H9 (cell line): ENCODE data around the gene B4GAT1. TPM values are rescaled to one million over a fixed set of nuclear protein-coding genes. Genes with fewer than 3 reads are reported as not detected.

Experiments used
- DNase-seq: peaks from one replicate; pipeline ENCODE4 v3.0.0-alpha.2; 2017
- H2AFZ ChIP-seq: one replicate; pipeline ENCODE4 v1.6.1; 2013; ENCODE audit warnings: mild to moderate bottlenecking, low read length, control low read depth, moderate library complexity
- H2AK5ac ChIP-seq: 2 replicates; pipeline ENCODE4 v1.6.1; 2013; ENCODE audit warnings: low read length, control low read depth, mixed read lengths; ENCODE audit not compliant: insufficient read length
- H2BK120ac ChIP-seq: one replicate; pipeline ENCODE4 v1.6.1; 2013; ENCODE audit warnings: low read depth, mild to moderate bottlenecking, low read length, control low read depth, inconsistent platforms; ENCODE audit not compliant: poor library complexity, severe bottlenecking
- H2BK12ac ChIP-seq: 2 replicates; pipeline ENCODE4 v1.6.1; 2013; ENCODE audit warnings: low read length, control low read depth, mixed read lengths, low read depth; ENCODE audit not compliant: insufficient read length
- H2BK15ac ChIP-seq: 2 replicates; pipeline ENCODE4 v1.6.1; 2013; ENCODE audit warnings: low read depth, low read length, control low read depth
- H2BK20ac ChIP-seq: one replicate; pipeline ENCODE4 v1.6.1; 2013; ENCODE audit warnings: low read depth, mild to moderate bottlenecking, low read length, control low read depth, inconsistent platforms; ENCODE audit not compliant: poor library complexity, severe bottlenecking
- H2BK5ac ChIP-seq: 2 replicates; pipeline ENCODE4 v1.6.1; 2013; ENCODE audit warnings: low read length, control low read depth, mixed read lengths; ENCODE audit not compliant: insufficient read length
- H3K14ac ChIP-seq: 2 replicates; pipeline ENCODE4 v1.6.1; 2013; ENCODE audit warnings: low read length, control low read depth; ENCODE audit not compliant: insufficient read depth
- H3K18ac ChIP-seq: 2 replicates; pipeline ENCODE4 v1.6.1; 2013; ENCODE audit warnings: low read depth, mild to moderate bottlenecking, mixed read lengths, low read length, control low read depth; ENCODE audit not compliant: insufficient read length
- H3K23ac ChIP-seq: 2 replicates; pipeline ENCODE4 v1.6.1; 2013; ENCODE audit warnings: low read length, control low read depth, mixed read lengths, low read depth; ENCODE audit not compliant: insufficient read length
- H3K23me2 ChIP-seq: 2 replicates; pipeline ENCODE4 v1.6.1; 2013; ENCODE audit warnings: low read depth, mild to moderate bottlenecking, mixed read lengths, low read length, control low read depth; ENCODE audit not compliant: insufficient read length, poor library complexity, severe bottlenecking
- H3K27ac ChIP-seq: 2 replicates; pipeline ENCODE4 v1.5.1; 2013; ENCODE audit warnings: low read length, control low read depth, mixed read lengths, low read depth; ENCODE audit not compliant: insufficient read length
- H3K27me3 ChIP-seq: 2 replicates; pipeline ENCODE4 v1.6.1; 2013; ENCODE audit warnings: low read length, control low read depth, inconsistent platforms; ENCODE audit not compliant: insufficient read depth
- H3K4ac ChIP-seq: 2 replicates; pipeline ENCODE4 v1.6.1; 2013; ENCODE audit warnings: low read depth, mild to moderate bottlenecking, control low read depth, inconsistent platforms, low read length, moderate library complexity
- H3K4me1 ChIP-seq: 2 replicates; pipeline ENCODE4 v1.6.1; 2013; ENCODE audit warnings: low read length, control low read depth, inconsistent platforms; ENCODE audit not compliant: insufficient read depth
- H3K4me2 ChIP-seq: 2 replicates; pipeline ENCODE4 v1.6.1; 2013; ENCODE audit warnings: low read length, control low read depth, mixed read lengths; ENCODE audit not compliant: insufficient read length, insufficient read depth
- H3K56ac ChIP-seq: 2 replicates; pipeline ENCODE4 v1.6.1; 2013; ENCODE audit warnings: low read depth, mild to moderate bottlenecking, mixed read lengths, low read length, control low read depth; ENCODE audit not compliant: insufficient read length
- H3K79me1 ChIP-seq: 2 replicates; pipeline ENCODE4 v1.6.1; 2013; ENCODE audit warnings: low read depth, mild to moderate bottlenecking, moderate library complexity, low read length, control low read depth, inconsistent platforms; ENCODE audit not compliant: insufficient read depth, poor library complexity, severe bottlenecking
- H3K79me2 ChIP-seq: 2 replicates; pipeline ENCODE4 v1.6.1; 2013; ENCODE audit warnings: low read length, control low read depth, inconsistent platforms; ENCODE audit not compliant: insufficient read depth
- H3K9ac ChIP-seq: 2 replicates; pipeline ENCODE4 v1.6.1; 2013; ENCODE audit warnings: low read length, control low read depth, mixed read lengths; ENCODE audit not compliant: insufficient read length; ENCODE audit errors: extremely low read depth
- H3K9me3 ChIP-seq: one replicate; pipeline ENCODE4 v1.6.1; 2013; ENCODE audit warnings: low read depth, low read length, inconsistent platforms; ENCODE audit not compliant: control insufficient read depth
- H3T11ph ChIP-seq: one replicate; pipeline ENCODE4 v1.6.1; 2013; ENCODE audit warnings: mild to moderate bottlenecking, low read length, control low read depth, inconsistent platforms
- H4K20me1 ChIP-seq: one replicate; pipeline ENCODE4 v1.6.1; 2013; ENCODE audit not compliant: control insufficient read depth, insufficient read length, insufficient read depth
- H4K5ac ChIP-seq: 2 replicates; pipeline ENCODE4 v1.6.1; 2013; ENCODE audit warnings: low read depth, mild to moderate bottlenecking, mixed read lengths, low read length, control low read depth; ENCODE audit not compliant: insufficient read length
- H4K8ac ChIP-seq: replicated peaks from 2 replicates; pipeline ENCODE4 v1.6.1; 2013; ENCODE audit warnings: low read length, control low read depth, mixed read lengths, low read depth; ENCODE audit not compliant: insufficient read length
- H4K91ac ChIP-seq: 2 replicates; pipeline ENCODE4 v1.6.1; 2013; ENCODE audit warnings: low read depth, mild to moderate bottlenecking, moderate library complexity, mixed read lengths, low read length, control low read depth; ENCODE audit not compliant: insufficient read length
- H3K27ac Mint-ChIP-seq, 3 experiments: 2 replicates in 2 of 3; 3 replicates in 1 of 3; pipeline ENCODE4 v1.8.0; 2020 to 2021; ENCODE audit warnings: mixed read lengths in 3 of 3, mild to moderate bottlenecking in 1 of 3, moderate library complexity in 1 of 3
- H3K27me3 Mint-ChIP-seq: 2 replicates; pipeline ENCODE4 v1.8.0; 2021; ENCODE audit warnings: low read depth, mild to moderate bottlenecking, moderate library complexity, mixed read lengths
- H3K36me3 Mint-ChIP-seq, 3 experiments: 2 replicates in 2 of 3; 3 replicates in 1 of 3; pipeline ENCODE4 v1.8.0; 2020 to 2021; ENCODE audit warnings: low read depth in 3 of 3, mixed read lengths in 3 of 3; ENCODE audit not compliant: insufficient read depth in 1 of 3
- H3K4me1 Mint-ChIP-seq, 2 experiments: 2 replicates each; pipeline ENCODE4 v1.8.0; 2020; ENCODE audit warnings: mixed read lengths in 2 of 2
- H3K4me3 Mint-ChIP-seq, 2 experiments: 2 replicates in 1 of 2; 3 replicates in 1 of 2; pipeline ENCODE4 v1.8.0; 2020 to 2021; ENCODE audit warnings: mild to moderate bottlenecking in 2 of 2, mixed read lengths in 2 of 2, moderate library complexity in 1 of 2
- H3K9me3 Mint-ChIP-seq, 2 experiments: 2 replicates in 1 of 2; 3 replicates in 1 of 2; pipeline ENCODE4 v1.8.0; 2020; ENCODE audit warnings: mild to moderate bottlenecking in 2 of 2, mixed read lengths in 2 of 2, moderate library complexity in 1 of 2
- WGBS: extraction: QIAGEN DNeasy Blood & Tissue Kit; methylation state at CpG from one replicate; pipeline ENCODE4 v1.1.7; 2013; ENCODE audit warnings: missing lambda C conversion rate, low lambda C conversion rate, mixed read lengths; ENCODE audit not compliant: insufficient read length; ENCODE audit errors: extremely low coverage; 5-methylcytosine and 5-hydroxymethylcytosine counted together
- total RNA-seq: library from RNA; stranded (reverse); gene quantifications from 2 replicates; pipeline ENCODE4 v1.2.1, GENCODE V29; 2021
- TF ChIP-seq, protein P1 (sequence below): fragments of 200-600 bp; sonication (generic); conservative IDR thresholded peaks from 3 replicates; pipeline ENCODE4 v1.8.0; 2021; ENCODE audit warnings: antibody characterized with exemption, mild to moderate bottlenecking

Gene B4GAT1
- total RNA-seq, 1 experiment from 2014 or later = 24.3 TPM

DNA sequence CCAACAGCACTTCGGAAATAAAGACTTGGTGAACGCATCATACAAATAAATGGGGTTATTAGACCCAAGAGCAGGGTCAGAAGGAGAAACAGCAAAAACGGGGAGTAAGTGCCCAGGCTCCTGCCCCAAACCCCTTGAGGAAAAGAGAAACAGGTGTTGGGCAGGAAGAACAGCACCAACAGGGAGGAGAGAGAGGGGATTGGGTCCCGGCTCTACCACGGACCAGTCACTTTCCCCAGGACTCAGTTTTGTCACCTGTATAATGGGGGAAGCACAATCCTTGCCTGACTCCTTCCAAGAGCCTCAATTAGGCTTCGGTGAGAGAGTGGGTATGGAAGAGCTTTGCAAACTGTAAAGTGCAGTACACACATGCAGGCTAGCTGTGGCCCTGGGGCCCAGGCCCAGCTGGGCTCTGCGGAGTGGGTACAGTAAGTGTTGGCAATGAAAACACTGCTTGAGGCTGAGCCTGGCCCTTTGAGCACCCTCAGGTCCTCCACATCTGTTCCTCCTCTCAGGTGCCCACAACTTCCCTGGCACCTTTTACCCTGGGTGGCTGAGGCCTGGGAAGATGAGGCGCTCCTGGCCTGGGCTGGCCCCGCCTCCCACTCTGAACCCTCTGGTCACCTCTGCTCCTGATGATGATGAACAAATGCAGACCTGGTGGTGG is 15.2 kb upstream of the B4GAT1 start:
- Histone ChIP-seq H3K23me2 (no peaks in the 10 kb centered on the region), H2BK120ac (no peak overlapping the region), H3K9ac (no peak overlapping the region), H4K8ac (no peak overlapping the region), H3K9me3 (no peaks in the 10 kb centered on the region), H4K5ac (no peak overlapping the region), H3K79me2 (no peaks in the 10 kb centered on the region), H3K23ac (no peak overlapping the region), H3K4ac (no peak overlapping the region), H4K91ac (no peak overlapping the region), H3K4me1 (peaks cover 4% of the 10 kb centered on the region; the same call in 1 of the 2 replicates), H3K79me1 (no peaks in the 10 kb centered on the region), H2BK5ac (no peak overlapping the region), H2BK12ac (no peak overlapping the region), H3K27ac (no peak overlapping the region), H3K27me3 (no peaks in the 10 kb centered on the region), H3K56ac (no peak overlapping the region), H3K4me2 (no peak overlapping the region), H2AK5ac (no peak overlapping the region), H2BK20ac (no peak overlapping the region), H2AFZ (no peak overlapping the region), H3K14ac (no peak overlapping the region), H3T11ph (no peak overlapping the region), H4K20me1 (no peaks in the 10 kb centered on the region), H3K18ac (no peak overlapping the region), H2BK15ac (no peak overlapping the region)
- peak overlapping the region in 1 of 3 experiments; percentile 34; a peak in 1 of 7 replicates for H3K27ac Mint-ChIP-seq
- no peaks in the 10 kb centered on the region for H3K27me3 Mint-ChIP-seq
- peaks cover 23 to 62% (median 46%) of the 10 kb centered on the region in 3 experiments; a peak in 6 of 7 replicates for H3K36me3 Mint-ChIP-seq
- H3K4me1 Mint-ChIP-seq = peaks cover 7 to 8% of the 10 kb centered on the region in 2 experiments
- no peak for DNase-seq
- TF ChIP-seq, protein P1, sequence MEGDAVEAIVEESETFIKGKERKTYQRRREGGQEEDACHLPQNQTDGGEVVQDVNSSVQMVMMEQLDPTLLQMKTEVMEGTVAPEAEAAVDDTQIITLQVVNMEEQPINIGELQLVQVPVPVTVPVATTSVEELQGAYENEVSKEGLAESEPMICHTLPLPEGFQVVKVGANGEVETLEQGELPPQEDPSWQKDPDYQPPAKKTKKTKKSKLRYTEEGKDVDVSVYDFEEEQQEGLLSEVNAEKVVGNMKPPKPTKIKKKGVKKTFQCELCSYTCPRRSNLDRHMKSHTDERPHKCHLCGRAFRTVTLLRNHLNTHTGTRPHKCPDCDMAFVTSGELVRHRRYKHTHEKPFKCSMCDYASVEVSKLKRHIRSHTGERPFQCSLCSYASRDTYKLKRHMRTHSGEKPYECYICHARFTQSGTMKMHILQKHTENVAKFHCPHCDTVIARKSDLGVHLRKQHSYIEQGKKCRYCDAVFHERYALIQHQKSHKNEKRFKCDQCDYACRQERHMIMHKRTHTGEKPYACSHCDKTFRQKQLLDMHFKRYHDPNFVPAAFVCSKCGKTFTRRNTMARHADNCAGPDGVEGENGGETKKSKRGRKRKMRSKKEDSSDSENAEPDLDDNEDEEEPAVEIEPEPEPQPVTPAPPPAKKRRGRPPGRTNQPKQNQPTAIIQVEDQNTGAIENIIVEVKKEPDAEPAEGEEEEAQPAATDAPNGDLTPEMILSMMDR = no peak
- H3K4me3 Mint-ChIP-seq = no peak overlapping the region
- WGBS = no CpG with 5 or more reads among the region's 9 CpGs
- no peaks in the 10 kb centered on the region for H3K9me3 Mint-ChIP-seq
